SU-DHL-6 (cell line): ENCODE data around the gene CALML3.

Experiments used
- CTCF ChIP-seq: fragments of 200-600 bp; sonication (generic); IDR thresholded peaks from one replicate; pipeline ENCODE4 v1.5.1; 2017; ENCODE audit warnings: antibody characterized with exemption, mild to moderate bottlenecking, low read length, moderate library complexity; ENCODE audit not compliant: insufficient read depth, poor library complexity, severe bottlenecking
- EZH2phosphoT487 ChIP-seq: fragments of 200-600 bp; sonication (generic), shearing (Covaris generic); conservative IDR thresholded peaks from 2 replicates; pipeline ENCODE4 v1.6.1; 2018; ENCODE audit warnings: mild to moderate bottlenecking, antibody characterized with exemption, low read length, moderate library complexity, mixed read lengths

- TF ChIP-seq CTCF (no peak), EZH2phosphoT487 (no peak)
These were observed 22.7 kb upstream of the CALML3 start for GRCh38 chr10:5502061-5502521.
